HCT116 (cell line): ENCODE results near the gene COL4A4.

Source experiments
- EGR1 ChIP-seq: IDR thresholded peaks from 2 replicates; pipeline ENCODE4 v1.6.1; 2012; ENCODE audit warnings: low read depth
- EZH2 ChIP-seq: fragments of 200-600 bp; sonication (generic); IDR thresholded peaks from 2 replicates; pipeline ENCODE4 v1.6.1; 2017; ENCODE audit warnings: antibody characterized with exemption, mixed run types
- JUND ChIP-seq: IDR thresholded peaks from 2 replicates; pipeline ENCODE4 v1.6.1; 2012
- POLR2A ChIP-seq: IDR thresholded peaks from 2 replicates; pipeline ENCODE4 v1.7.0; 2011; ENCODE audit warnings: borderline replicate concordance; ENCODE audit not compliant: insufficient read depth, insufficient read length; ENCODE audit errors: extremely low read depth
- SIN3A ChIP-seq: IDR thresholded peaks from 2 replicates; pipeline ENCODE4 v1.6.1; 2012; ENCODE audit warnings: low read depth
- SP1 ChIP-seq: IDR thresholded peaks from 2 replicates; pipeline ENCODE4 v1.6.1; 2012; ENCODE audit warnings: low read depth
- YY1 ChIP-seq: IDR thresholded peaks from 2 replicates; pipeline ENCODE4 v1.6.1; 2011; ENCODE audit warnings: low read length, low read depth, moderate library complexity, mild to moderate bottlenecking; ENCODE audit not compliant: insufficient replicate concordance; ENCODE audit errors: extremely low read depth
- TF ChIP-seq, protein P1 (sequence below), 3 experiments: fragments of 200-600 bp in 1 of 3; sonication (generic) in 1 of 3; IDR thresholded peaks in 2 of 3; conservative IDR thresholded peaks in 1 of 3; 2 replicates each; pipeline ENCODE4 v1.5.1; 2012 to 2017; ENCODE audit warnings: low read depth in 2 of 3, low read length in 2 of 3, antibody characterized with exemption in 1 of 3, borderline replicate concordance in 1 of 3, control low read depth in 1 of 3, mild to moderate bottlenecking in 1 of 3, mixed read lengths in 1 of 3, mixed run types in 1 of 3, moderate library complexity in 1 of 3; ENCODE audit not compliant: insufficient read depth in 1 of 3
- TF ChIP-seq, protein P2 (sequence below): IDR thresholded peaks from 2 replicates; pipeline ENCODE4 v1.6.1; 2012

DNA sequence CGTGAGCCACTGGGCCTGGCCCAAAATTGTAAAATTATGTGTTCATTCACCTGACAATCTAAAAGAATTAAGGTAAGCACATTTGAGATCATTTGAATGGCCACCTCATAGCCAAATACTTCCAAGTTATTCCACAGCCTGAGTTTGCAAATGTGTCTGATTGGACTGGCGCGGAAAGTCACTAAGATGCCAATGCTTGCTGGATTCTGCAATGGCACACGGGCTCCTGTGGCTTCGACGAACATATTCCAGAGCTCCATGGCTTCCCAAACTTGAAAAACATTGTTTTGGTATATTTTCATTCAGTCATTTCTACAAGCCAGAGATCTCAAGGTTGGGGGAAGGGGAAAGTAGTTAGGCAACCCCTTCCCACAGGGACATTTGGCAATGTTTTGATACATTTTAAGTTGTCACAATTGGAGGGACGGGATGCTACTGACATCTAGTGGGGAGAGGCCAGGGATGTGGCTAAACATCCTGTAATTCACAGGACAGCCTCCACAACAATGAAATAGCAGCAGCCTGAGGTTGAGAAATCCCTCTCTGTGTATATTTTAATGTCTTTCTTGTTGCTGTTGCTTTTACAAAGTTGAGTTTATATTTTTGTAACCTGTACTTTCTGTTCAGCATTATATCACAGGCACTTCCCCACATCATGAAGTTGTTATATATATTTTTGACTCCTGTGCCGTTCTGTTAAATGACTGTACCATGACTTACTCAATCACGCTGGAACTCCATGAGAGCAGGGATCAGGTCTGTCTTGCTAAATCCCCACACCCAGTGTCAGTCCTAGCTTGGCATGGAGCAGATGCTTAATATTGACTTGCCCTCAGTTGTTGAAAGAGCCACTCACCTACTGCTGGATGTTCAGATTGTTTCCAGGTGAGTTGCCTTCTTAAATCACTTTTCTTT is 56.9 kb downstream of the COL4A4 start:
- TF ChIP-seq, protein P1, sequence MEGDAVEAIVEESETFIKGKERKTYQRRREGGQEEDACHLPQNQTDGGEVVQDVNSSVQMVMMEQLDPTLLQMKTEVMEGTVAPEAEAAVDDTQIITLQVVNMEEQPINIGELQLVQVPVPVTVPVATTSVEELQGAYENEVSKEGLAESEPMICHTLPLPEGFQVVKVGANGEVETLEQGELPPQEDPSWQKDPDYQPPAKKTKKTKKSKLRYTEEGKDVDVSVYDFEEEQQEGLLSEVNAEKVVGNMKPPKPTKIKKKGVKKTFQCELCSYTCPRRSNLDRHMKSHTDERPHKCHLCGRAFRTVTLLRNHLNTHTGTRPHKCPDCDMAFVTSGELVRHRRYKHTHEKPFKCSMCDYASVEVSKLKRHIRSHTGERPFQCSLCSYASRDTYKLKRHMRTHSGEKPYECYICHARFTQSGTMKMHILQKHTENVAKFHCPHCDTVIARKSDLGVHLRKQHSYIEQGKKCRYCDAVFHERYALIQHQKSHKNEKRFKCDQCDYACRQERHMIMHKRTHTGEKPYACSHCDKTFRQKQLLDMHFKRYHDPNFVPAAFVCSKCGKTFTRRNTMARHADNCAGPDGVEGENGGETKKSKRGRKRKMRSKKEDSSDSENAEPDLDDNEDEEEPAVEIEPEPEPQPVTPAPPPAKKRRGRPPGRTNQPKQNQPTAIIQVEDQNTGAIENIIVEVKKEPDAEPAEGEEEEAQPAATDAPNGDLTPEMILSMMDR (IDR thresholded peaks at IDR 0.05 in 2 of 3, conservative IDR thresholded peaks at IDR 0.05 in 1 of 3; ENCODE audit: borderline replicate concordance in 1 of 3, insufficient read depth in 1 of 3, low read depth in 2 of 3, low read length in 2 of 3): peak; percentile 83 to 96 (median 84)
- TF ChIP-seq YY1 (no peak), EZH2 (no peak), SP1 (no peak), POLR2A (no peak), EGR1 (no peak), SIN3A (no peak), JUND (no peak)
- TF ChIP-seq, protein P2, sequence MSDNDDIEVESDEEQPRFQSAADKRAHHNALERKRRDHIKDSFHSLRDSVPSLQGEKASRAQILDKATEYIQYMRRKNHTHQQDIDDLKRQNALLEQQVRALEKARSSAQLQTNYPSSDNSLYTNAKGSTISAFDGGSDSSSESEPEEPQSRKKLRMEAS: no peak
